HAP-1 (cell line): ENCODE data around the gene FPR2.
"Not testable (repeated sequence)": the region's sequence is repeated elsewhere in the genome, so short reads cannot be mapped to it uniquely, and the experiment has no call there.

Experiments
- DNase-seq, 2 experiments: peaks; one replicate each; pipeline ENCODE4 v3.0.0-alpha.2; 2016 to 2020; ENCODE audit warnings: low spot score in 2 of 2
- H3K27me3 ChIP-seq: fragments of 250-450 bp; sonication (Bioruptor Pico); 2 replicates; pipeline ENCODE4 v1.5.1; 2020; ENCODE audit warnings: low read depth, mild to moderate bottlenecking, moderate library complexity
- H3K36me3 ChIP-seq: fragments of 250-450 bp; sonication (Bioruptor Pico); replicated peaks from 2 replicates; pipeline ENCODE4 v1.5.1; 2020; ENCODE audit warnings: mild to moderate bottlenecking
- H3K4me1 ChIP-seq: fragments of 250-450 bp; sonication (Bioruptor Pico); 2 replicates; pipeline ENCODE4 v1.5.1; 2020; ENCODE audit warnings: mild to moderate bottlenecking
- H3K4me3 ChIP-seq: fragments of 250-450 bp; sonication (Bioruptor Pico); 2 replicates; pipeline ENCODE4 v1.5.1; 2020; ENCODE audit warnings: mild to moderate bottlenecking, moderate library complexity
- H3K9me3 ChIP-seq: fragments of 250-450 bp; sonication (Bioruptor Pico); 2 replicates; pipeline ENCODE4 v1.5.1; 2020; ENCODE audit warnings: mild to moderate bottlenecking, moderate library complexity
- in situ Hi-C: fragments of 300-500 bp; cut with MboI; formaldehyde crosslinking; loops from 3 replicates; pipeline ENCODE4 v1.14.3; 2020; ENCODE audit warnings: low sequenced_read_pairs, inconsistent platforms, mixed read lengths

Gene FPR2

GRCh38 chr19:51798062-51798461 is 37.1 kb downstream of the FPR2 start:
- in situ Hi-C loops = no loop called here
- DNase-seq = no peak
- H3K4me1 ChIP-seq = no peaks in the 10 kb centered on the region
- no peaks in the 10 kb centered on the region for H3K36me3 ChIP-seq
- no peaks in the 10 kb centered on the region for H3K9me3 ChIP-seq
- H3K27me3 ChIP-seq = no peaks in the 10 kb centered on the region
- no peak overlapping the region for H3K4me3 ChIP-seq

GRCh38 chr19:51799034-51799773 is 38.2 kb downstream of the FPR2 start:
- Histone ChIP-seq H3K27me3 (no peaks in the 10 kb centered on the region), H3K4me3 (no peak overlapping the region), H3K9me3 (no peaks in the 10 kb centered on the region), H3K36me3 (no peaks in the 10 kb centered on the region), H3K4me1 (no peaks in the 10 kb centered on the region)
- in situ Hi-C loops = no loop called here
- DNase-seq = no peak

- no peaks in the 10 kb centered on the region for H3K4me1 ChIP-seq
- no peaks in the 10 kb centered on the region for H3K9me3 ChIP-seq
- in situ Hi-C loops = no loop called here
- H3K4me3 ChIP-seq = no peak overlapping the region
- H3K36me3 ChIP-seq = no peaks in the 10 kb centered on the region
- DNase-seq = no peak
- no peaks in the 10 kb centered on the region for H3K27me3 ChIP-seq
These were observed 38.9 kb downstream of the FPR2 start for GRCh38 chr19:51799774-51800472.

- DNase-seq = no peak
- Histone ChIP-seq H3K9me3 (no peaks in the 10 kb centered on the region), H3K36me3 (no peaks in the 10 kb centered on the region), H3K4me1 (no peaks in the 10 kb centered on the region), H3K4me3 (no peak overlapping the region), H3K27me3 (no peaks in the 10 kb centered on the region)
- in situ Hi-C loops = no loop called here
These were observed 39.7 kb downstream of the FPR2 start for GRCh38 chr19:51800473-51801244.

GRCh38 chr19:51802775-51803174 is 41.8 kb downstream of the FPR2 start:
- DNase-seq = no peak
- Histone ChIP-seq H3K4me3 (no peak overlapping the region), H3K36me3 (no peaks in the 10 kb centered on the region), H3K27me3 (no peaks in the 10 kb centered on the region), H3K4me1 (no peaks in the 10 kb centered on the region), H3K9me3 (no peaks in the 10 kb centered on the region)
- in situ Hi-C loops = no loop called here

- no peak for DNase-seq
- in situ Hi-C loops = no loop called here
These were observed 42.5 kb downstream of the FPR2 start for GRCh38 chr19:51803519-51803918.

GRCh38 chr19:51803967-51804366 is 43.0 kb downstream of the FPR2 start:
- Histone ChIP-seq H3K4me1 (no peaks in the 10 kb centered on the region), H3K27me3 (no peaks in the 10 kb centered on the region), H3K36me3 (no peaks in the 10 kb centered on the region), H3K4me3 (no peak overlapping the region), H3K9me3 (no peaks in the 10 kb centered on the region)
- DNase-seq = no peak
- in situ Hi-C loops = no loop called here

More at GRCh38 chr19:51803519-51803918, 42.5 kb downstream of the FPR2 start:
- no peaks in the 10 kb centered on the region for H3K4me1 ChIP-seq
- no peaks in the 10 kb centered on the region for H3K27me3 ChIP-seq
- H3K9me3 ChIP-seq = no peaks in the 10 kb centered on the region
- H3K4me3 ChIP-seq = no peak overlapping the region
- no peaks in the 10 kb centered on the region for H3K36me3 ChIP-seq

GRCh38 chr19:51804789-51805188 is 43.8 kb downstream of the FPR2 start:
- DNase-seq, H3K4me1 ChIP-seq, in situ Hi-C loops, H3K9me3 ChIP-seq, H3K36me3 ChIP-seq, H3K27me3 ChIP-seq, H3K4me3 ChIP-seq: not testable (repeated sequence)

GRCh38 chr19:51805396-51805795 is 44.4 kb downstream of the FPR2 start:
- DNase-seq, H3K27me3 ChIP-seq, in situ Hi-C loops, H3K36me3 ChIP-seq, H3K4me1 ChIP-seq, H3K4me3 ChIP-seq, H3K9me3 ChIP-seq: not testable (repeated sequence)

GRCh38 chr19:51806571-51806970 is 45.6 kb downstream of the FPR2 start:
- H3K4me3 ChIP-seq, H3K27me3 ChIP-seq, DNase-seq, H3K36me3 ChIP-seq, H3K4me1 ChIP-seq, in situ Hi-C loops, H3K9me3 ChIP-seq: not testable (repeated sequence)

- Histone ChIP-seq H3K27me3 (no peaks in the 10 kb centered on the region), H3K4me3 (no peak overlapping the region), H3K4me1 (no peaks in the 10 kb centered on the region), H3K36me3 (no peaks in the 10 kb centered on the region), H3K9me3 (no peaks in the 10 kb centered on the region)
- in situ Hi-C loops = no loop called here
- no peak for DNase-seq
These were observed 46.2 kb downstream of the FPR2 start for GRCh38 chr19:51807111-51807701.

- in situ Hi-C loops = no loop called here
- Histone ChIP-seq H3K27me3 (no peaks in the 10 kb centered on the region), H3K4me1 (no peaks in the 10 kb centered on the region), H3K9me3 (no peaks in the 10 kb centered on the region), H3K4me3 (no peak overlapping the region), H3K36me3 (no peaks in the 10 kb centered on the region)
- no peak for DNase-seq
These were observed 46.9 kb downstream of the FPR2 start for GRCh38 chr19:51807925-51808324.

- Histone ChIP-seq H3K9me3 (no peaks in the 10 kb centered on the region), H3K4me1 (no peaks in the 10 kb centered on the region), H3K27me3 (no peaks in the 10 kb centered on the region), H3K4me3 (no peak overlapping the region), H3K36me3 (no peaks in the 10 kb centered on the region)
- in situ Hi-C loops = no loop called here
- DNase-seq = no peak
These were observed 47.5 kb downstream of the FPR2 start for GRCh38 chr19:51808333-51808986.
